GM23338 (cell line): ENCODE data around the gene ASPSCR1. TPM values are rescaled to one million over a fixed set of nuclear protein-coding genes. Genes with fewer than 3 reads are reported as not detected.
A peak's percentile ranks its signal among the peaks of the same experiment; 100 is the strongest.

Experiments used
- ATAC-seq: fragments of 200-7000 bp; cut with Tn5 transposase; 3 replicates; pipeline ENCODE4 v1.9.1; 2020
- DNase-seq: peaks from one replicate; pipeline ENCODE4 v3.0.0-alpha.2; 2015; ENCODE audit warnings: low spot score
- H2AFZ ChIP-seq: fragments of 200-600 bp; sonication (generic); 2 replicates; pipeline ENCODE4 v1.8.0; 2016; ENCODE audit warnings: antibody characterized with exemption, mild to moderate bottlenecking, moderate library complexity
- H3F3A ChIP-seq: fragments of 200-600 bp; sonication (generic); replicated peaks from 2 replicates; pipeline ENCODE4 v1.8.0; 2017; ENCODE audit warnings: antibody characterized with exemption, mixed run types, low read depth
- H3K27ac ChIP-seq: fragments of 200-600 bp; sonication (generic); 2 replicates; pipeline ENCODE4 v1.6.1; 2016; ENCODE audit warnings: low read depth
- H3K27me3 ChIP-seq: fragments of 200-600 bp; sonication (generic); 2 replicates; pipeline ENCODE4 v1.8.0; 2016; ENCODE audit warnings: mild to moderate bottlenecking, mixed run types, moderate library complexity; ENCODE audit not compliant: insufficient read depth
- H3K36me3 ChIP-seq: fragments of 200-600 bp; sonication (generic); 2 replicates; pipeline ENCODE4 v1.8.0; 2016; ENCODE audit warnings: mild to moderate bottlenecking; ENCODE audit not compliant: insufficient read depth
- H3K4me1 ChIP-seq: fragments of 200-600 bp; sonication (generic); 2 replicates; pipeline ENCODE4 v1.8.0; 2016; ENCODE audit warnings: mild to moderate bottlenecking, moderate library complexity; ENCODE audit not compliant: insufficient read depth
- H3K4me2 ChIP-seq: fragments of 200-600 bp; sonication (generic); 2 replicates; pipeline ENCODE4 v1.7.1; 2017; ENCODE audit warnings: mixed run types
- H3K4me3 ChIP-seq: fragments of 200-600 bp; sonication (generic); 2 replicates; pipeline ENCODE4 v1.6.1; 2016; ENCODE audit warnings: mixed run types
- H3K79me2 ChIP-seq: fragments of 200-600 bp; sonication (generic); replicated peaks from 2 replicates; pipeline ENCODE4 v1.8.0; 2017; ENCODE audit warnings: mild to moderate bottlenecking; ENCODE audit not compliant: insufficient read depth
- H3K9me2 ChIP-seq: fragments of 200-600 bp; sonication (generic); 2 replicates; pipeline ENCODE4 v1.8.0; 2017; ENCODE audit not compliant: insufficient read depth
- H4K20me1 ChIP-seq: fragments of 200-600 bp; sonication (generic); replicated peaks from 2 replicates; pipeline ENCODE4 v1.8.0; 2017; ENCODE audit warnings: mild to moderate bottlenecking; ENCODE audit not compliant: insufficient read depth
- H3K27ac Mint-ChIP-seq: 2 replicates; pipeline ENCODE4 v1.8.0; 2020; ENCODE audit warnings: inconsistent platforms, mild to moderate bottlenecking, moderate library complexity, mixed read lengths
- H3K27me3 Mint-ChIP-seq: 3 replicates; pipeline ENCODE4 v1.8.0; 2022; ENCODE audit warnings: low read depth, mild to moderate bottlenecking, moderate library complexity, mixed read lengths, inconsistent platforms; ENCODE audit not compliant: insufficient read depth, poor library complexity
- H3K36me3 Mint-ChIP-seq: 3 replicates; pipeline ENCODE4 v1.8.0; 2021; ENCODE audit warnings: low read depth, mild to moderate bottlenecking, inconsistent platforms, moderate library complexity, mixed read lengths
- H3K4me1 Mint-ChIP-seq: 3 replicates; pipeline ENCODE4 v1.8.0; 2020; ENCODE audit warnings: mild to moderate bottlenecking, inconsistent platforms, mixed read lengths
- H3K4me3 Mint-ChIP-seq: 3 replicates; pipeline ENCODE4 v1.8.0; 2021; ENCODE audit warnings: moderate library complexity, mild to moderate bottlenecking, inconsistent platforms, mixed read lengths
- H3K9me3 Mint-ChIP-seq: 3 replicates; pipeline ENCODE4 v1.8.0; 2020; ENCODE audit warnings: moderate library complexity, mild to moderate bottlenecking, inconsistent platforms, mixed read lengths
- CREB1 ChIP-seq: fragments of 250-450 bp; sonication (Bioruptor Pico); IDR thresholded peaks from 2 replicates; pipeline ENCODE4 v1.5.0; 2020; ENCODE audit warnings: low read depth, mild to moderate bottlenecking, moderate library complexity
- ETS1 ChIP-seq: IDR thresholded peaks from 2 replicates; pipeline ENCODE4 v1.6.1; 2016; ENCODE audit warnings: antibody characterized with exemption
- EZH2 ChIP-seq: fragments of 200-600 bp; sonication (generic); IDR thresholded peaks from one replicate; pipeline ENCODE4 v1.8.0; 2017; ENCODE audit warnings: antibody characterized with exemption, mild to moderate bottlenecking, low read depth; ENCODE audit not compliant: unreplicated experiment
- EZH2phosphoT487 ChIP-seq: fragments of 200-600 bp; sonication (generic); IDR thresholded peaks from one replicate; pipeline ENCODE4 v1.8.1; 2018; ENCODE audit warnings: antibody characterized with exemption; ENCODE audit not compliant: unreplicated experiment
- JUNB ChIP-seq: IDR thresholded peaks from one replicate; pipeline ENCODE4 v1.6.1; 2016; ENCODE audit warnings: antibody characterized with exemption; ENCODE audit not compliant: unreplicated experiment
- NANOG ChIP-seq: IDR thresholded peaks from 2 replicates; pipeline ENCODE4 v1.6.1; 2016; ENCODE audit warnings: antibody characterized with exemption, borderline replicate concordance
- POLR2AphosphoS5 ChIP-seq: IDR thresholded peaks from 2 replicates; pipeline ENCODE4 v1.6.1; 2016; ENCODE audit warnings: antibody characterized with exemption, low read depth
- STAT1 ChIP-seq: IDR thresholded peaks from one replicate; pipeline ENCODE4 v1.6.1; 2016; ENCODE audit warnings: antibody characterized with exemption; ENCODE audit not compliant: unreplicated experiment
- ZNF114 ChIP-seq: fragments of 250-450 bp; sonication (Bioruptor Pico); IDR thresholded peaks from 2 replicates; pipeline ENCODE4 v1.5.0; 2020; ENCODE audit warnings: mild to moderate bottlenecking, moderate library complexity
- ZNF331 ChIP-seq: fragments of 250-450 bp; sonication (Bioruptor Pico); IDR thresholded peaks from 2 replicates; pipeline ENCODE4 v1.5.0; 2020; ENCODE audit warnings: low read depth, mild to moderate bottlenecking, moderate library complexity
- ZNF462 ChIP-seq: fragments of 250-450 bp; sonication (Bioruptor Pico); IDR thresholded peaks from 2 replicates; pipeline ENCODE4 v1.5.0; 2020; ENCODE audit warnings: mild to moderate bottlenecking, moderate library complexity
- polyA plus RNA-seq: library from polyadenylated mRNA; unstranded; fragments of >200 nt; fragmentation: Nextera tagmentation; extraction: Ambion mirVana; gene quantifications from 2 replicates; pipeline ENCODE4 v1.2.1, GENCODE V29; 2016
- total RNA-seq: library from RNA; depleted of rRNA; stranded (reverse); fragments of >200 nt; shearing (Covaris generic); gene quantifications from 2 replicates; pipeline ENCODE4 v1.2.3, GENCODE V29; 2014
- TF ChIP-seq, protein P1 (sequence below), 2 experiments: fragments of 200-600 bp in 1 of 2; sonication (generic) in 1 of 2; conservative IDR thresholded peaks; 2 replicates each; pipeline versions ENCODE4 v1.5.1 to v1.6.1; 2016 to 2017; ENCODE audit warnings: antibody characterized with exemption in 2 of 2, low read depth in 2 of 2, mild to moderate bottlenecking in 2 of 2, moderate library complexity in 1 of 2
- TF ChIP-seq, protein P2 (sequence below): IDR thresholded peaks from one replicate; pipeline ENCODE4 v1.6.1; 2018; ENCODE audit warnings: antibody characterized with exemption; ENCODE audit not compliant: unreplicated experiment

ASPSCR1 gene
- total and polyA plus RNA-seq, 2 experiments from 2014 or later, result 44.2 to 46.9 TPM

- Histone ChIP-seq H3F3A (peaks cover 10% of the 10 kb centered on the region), H3K4me2 (no peak overlapping the region), H3K36me3 (no peaks in the 10 kb centered on the region), H3K9me2 (no peaks in the 10 kb centered on the region), H2AFZ (no peak overlapping the region), H3K79me2 (peaks cover 8% of the 10 kb centered on the region; the same call in 1 of the 2 replicates), H3K4me3 (no peak overlapping the region), H4K20me1 (no peaks in the 10 kb centered on the region), H3K27me3 (no peaks in the 10 kb centered on the region), H3K27ac (no peak overlapping the region), H3K4me1 (peaks cover 8% of the 10 kb centered on the region; the same call in 1 of the 2 replicates)
- DNase-seq (no peak), ATAC-seq (no peak)
- Mint-ChIP-seq H3K27ac (no peak overlapping the region), H3K36me3 (no peaks in the 10 kb centered on the region; the same call in none of the 3 replicates), H3K4me3 (peak overlapping the region; percentile 40; the same call in 1 of the 3 replicates), H3K9me3 (no peaks in the 10 kb centered on the region; the same call in 2 of the 3 replicates), H3K27me3 (peaks cover 13% of the 10 kb centered on the region), H3K4me1 (peaks cover 11% of the 10 kb centered on the region)
- TF ChIP-seq STAT1 (no peak), CREB1 (no peak), ETS1 (no peak), POLR2AphosphoS5 (no peak), ZNF462 (CRISPR knock-in tag) (no peak), ZNF331 (no peak), ZNF114 (CRISPR knock-in tag) (no peak), EZH2 (no peak), EZH2phosphoT487 (no peak), JUNB (no peak), NANOG (no peak)
- TF ChIP-seq, protein P1, sequence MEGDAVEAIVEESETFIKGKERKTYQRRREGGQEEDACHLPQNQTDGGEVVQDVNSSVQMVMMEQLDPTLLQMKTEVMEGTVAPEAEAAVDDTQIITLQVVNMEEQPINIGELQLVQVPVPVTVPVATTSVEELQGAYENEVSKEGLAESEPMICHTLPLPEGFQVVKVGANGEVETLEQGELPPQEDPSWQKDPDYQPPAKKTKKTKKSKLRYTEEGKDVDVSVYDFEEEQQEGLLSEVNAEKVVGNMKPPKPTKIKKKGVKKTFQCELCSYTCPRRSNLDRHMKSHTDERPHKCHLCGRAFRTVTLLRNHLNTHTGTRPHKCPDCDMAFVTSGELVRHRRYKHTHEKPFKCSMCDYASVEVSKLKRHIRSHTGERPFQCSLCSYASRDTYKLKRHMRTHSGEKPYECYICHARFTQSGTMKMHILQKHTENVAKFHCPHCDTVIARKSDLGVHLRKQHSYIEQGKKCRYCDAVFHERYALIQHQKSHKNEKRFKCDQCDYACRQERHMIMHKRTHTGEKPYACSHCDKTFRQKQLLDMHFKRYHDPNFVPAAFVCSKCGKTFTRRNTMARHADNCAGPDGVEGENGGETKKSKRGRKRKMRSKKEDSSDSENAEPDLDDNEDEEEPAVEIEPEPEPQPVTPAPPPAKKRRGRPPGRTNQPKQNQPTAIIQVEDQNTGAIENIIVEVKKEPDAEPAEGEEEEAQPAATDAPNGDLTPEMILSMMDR (conservative IDR thresholded peaks at IDR 0.05; ENCODE audit: low read depth in 2 of 2), result no peak
- TF ChIP-seq, protein P2, sequence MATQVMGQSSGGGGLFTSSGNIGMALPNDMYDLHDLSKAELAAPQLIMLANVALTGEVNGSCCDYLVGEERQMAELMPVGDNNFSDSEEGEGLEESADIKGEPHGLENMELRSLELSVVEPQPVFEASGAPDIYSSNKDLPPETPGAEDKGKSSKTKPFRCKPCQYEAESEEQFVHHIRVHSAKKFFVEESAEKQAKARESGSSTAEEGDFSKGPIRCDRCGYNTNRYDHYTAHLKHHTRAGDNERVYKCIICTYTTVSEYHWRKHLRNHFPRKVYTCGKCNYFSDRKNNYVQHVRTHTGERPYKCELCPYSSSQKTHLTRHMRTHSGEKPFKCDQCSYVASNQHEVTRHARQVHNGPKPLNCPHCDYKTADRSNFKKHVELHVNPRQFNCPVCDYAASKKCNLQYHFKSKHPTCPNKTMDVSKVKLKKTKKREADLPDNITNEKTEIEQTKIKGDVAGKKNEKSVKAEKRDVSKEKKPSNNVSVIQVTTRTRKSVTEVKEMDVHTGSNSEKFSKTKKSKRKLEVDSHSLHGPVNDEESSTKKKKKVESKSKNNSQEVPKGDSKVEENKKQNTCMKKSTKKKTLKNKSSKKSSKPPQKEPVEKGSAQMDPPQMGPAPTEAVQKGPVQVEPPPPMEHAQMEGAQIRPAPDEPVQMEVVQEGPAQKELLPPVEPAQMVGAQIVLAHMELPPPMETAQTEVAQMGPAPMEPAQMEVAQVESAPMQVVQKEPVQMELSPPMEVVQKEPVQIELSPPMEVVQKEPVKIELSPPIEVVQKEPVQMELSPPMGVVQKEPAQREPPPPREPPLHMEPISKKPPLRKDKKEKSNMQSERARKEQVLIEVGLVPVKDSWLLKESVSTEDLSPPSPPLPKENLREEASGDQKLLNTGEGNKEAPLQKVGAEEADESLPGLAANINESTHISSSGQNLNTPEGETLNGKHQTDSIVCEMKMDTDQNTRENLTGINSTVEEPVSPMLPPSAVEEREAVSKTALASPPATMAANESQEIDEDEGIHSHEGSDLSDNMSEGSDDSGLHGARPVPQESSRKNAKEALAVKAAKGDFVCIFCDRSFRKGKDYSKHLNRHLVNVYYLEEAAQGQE, result no peak
Measured at GRCh38 chr17:82029391-82029790, 52.0 kb downstream of the ASPSCR1 start.
